MM.1S (cell line): Measurements from ENCODE around the gene KCNIP1.

Experiments used
- DNase-seq: peaks from one replicate; pipeline ENCODE4 v3.0.0-alpha.2; 2015
- H2AFZ ChIP-seq: fragments of 300-600 bp; sonication (generic); 2 replicates; pipeline ENCODE4 v1.6.0; 2016; ENCODE audit warnings: antibody characterized with exemption, low read length
- H3F3A ChIP-seq: fragments of 300-600 bp; sonication (generic); 2 replicates; pipeline ENCODE4 v1.6.1; 2016; ENCODE audit warnings: mild to moderate bottlenecking, antibody characterized with exemption, low read length, moderate library complexity, mixed read lengths; ENCODE audit not compliant: insufficient read depth
- H3K27ac ChIP-seq: fragments of 300-600 bp; sonication (generic); 2 replicates; pipeline ENCODE4 v1.5.1; 2016; ENCODE audit warnings: mild to moderate bottlenecking, low read length
- H3K27me3 ChIP-seq: fragments of 300-600 bp; sonication (generic); replicated peaks from 2 replicates; pipeline ENCODE4 v1.6.0; 2016; ENCODE audit warnings: low read length; ENCODE audit not compliant: insufficient read depth
- H3K36me3 ChIP-seq: fragments of 300-600 bp; sonication (generic); replicated peaks from 2 replicates; pipeline ENCODE4 v1.6.1; 2016; ENCODE audit warnings: mild to moderate bottlenecking, low read length, mixed read lengths; ENCODE audit not compliant: insufficient read depth
- H3K4me1 ChIP-seq: fragments of 300-600 bp; sonication (generic); 2 replicates; pipeline ENCODE4 v1.6.1; 2016; ENCODE audit warnings: low read length, mixed read lengths
- H3K4me2 ChIP-seq: fragments of 300-600 bp; sonication (generic); 2 replicates; pipeline ENCODE4 v1.6.0; 2016; ENCODE audit warnings: low read depth, low read length
- H3K4me3 ChIP-seq: fragments of 300-600 bp; sonication (generic); 2 replicates; pipeline ENCODE4 v1.5.1; 2016; ENCODE audit warnings: low read length, mixed read lengths
- H3K79me2 ChIP-seq: fragments of 300-600 bp; sonication (generic); 2 replicates; pipeline ENCODE4 v1.6.1; 2016; ENCODE audit warnings: mixed run types, low read length, mixed read lengths
- H3K9ac ChIP-seq: fragments of 300-600 bp; sonication (generic); 2 replicates; pipeline ENCODE4 v1.6.1; 2016; ENCODE audit warnings: low read length, mixed read lengths
- H3K9me2 ChIP-seq: fragments of 300-600 bp; sonication (generic); replicated peaks from 2 replicates; pipeline ENCODE4 v1.6.1; 2016; ENCODE audit warnings: mild to moderate bottlenecking, low read length, mixed read lengths; ENCODE audit not compliant: insufficient read depth
- H3K9me3 ChIP-seq: fragments of 300-600 bp; sonication (generic); replicated peaks from 2 replicates; pipeline ENCODE4 v1.6.1; 2016; ENCODE audit warnings: mild to moderate bottlenecking, low read length, mixed read lengths; ENCODE audit not compliant: insufficient read depth
- H4K20me1 ChIP-seq: fragments of 300-600 bp; sonication (generic); 2 replicates; pipeline ENCODE4 v1.6.1; 2016; ENCODE audit warnings: mild to moderate bottlenecking, low read length, moderate library complexity, mixed read lengths; ENCODE audit not compliant: insufficient read depth
- CTCF ChIP-seq: fragments of 300-600 bp; sonication (generic); IDR thresholded peaks from 2 replicates; pipeline ENCODE4 v1.5.1; 2016; ENCODE audit warnings: antibody characterized with exemption, low read length, mixed read lengths
- EZH2 ChIP-seq: fragments of 300-600 bp; sonication (generic); optimal IDR thresholded peaks from 2 replicates; pipeline ENCODE3; 2017; ENCODE audit warnings: low read depth, mild to moderate bottlenecking, antibody characterized with exemption, low read length, mixed read lengths
- EZH2phosphoT487 ChIP-seq: fragments of 300-600 bp; sonication (generic); IDR thresholded peaks from 2 replicates; pipeline ENCODE4 v1.6.1; 2018; ENCODE audit warnings: antibody characterized with exemption, low read length

KCNIP1 gene

GRCh38 chr5:170655920-170656319 is 152.1 kb downstream of the KCNIP1 start:
- no peak overlapping the region for H3K4me3 ChIP-seq
- no peaks in the 10 kb centered on the region for H4K20me1 ChIP-seq
- H3F3A ChIP-seq: no peaks in the 10 kb centered on the region
- TF ChIP-seq EZH2phosphoT487 (no peak), EZH2 (no peak), CTCF (no peak)
- no peaks in the 10 kb centered on the region for H3K9me2 ChIP-seq
- no peaks in the 10 kb centered on the region for H3K4me1 ChIP-seq
- no peak for DNase-seq
- no peak overlapping the region for H3K4me2 ChIP-seq
- no peaks in the 10 kb centered on the region for H3K79me2 ChIP-seq
- no peaks in the 10 kb centered on the region for H3K9me3 ChIP-seq
- no peak overlapping the region for H3K9ac ChIP-seq
- H3K27ac ChIP-seq: no peak overlapping the region
- H3K27me3 ChIP-seq: no peaks in the 10 kb centered on the region
- no peak overlapping the region for H2AFZ ChIP-seq
- H3K36me3 ChIP-seq: no peaks in the 10 kb centered on the region

GRCh38 chr5:170656346-170656745 is 152.5 kb downstream of the KCNIP1 start:
- H3K27me3 ChIP-seq: no peaks in the 10 kb centered on the region
- no peak for TF ChIP-seq CTCF
- no peak for TF ChIP-seq EZH2
- TF ChIP-seq EZH2phosphoT487: no peak
- no peak for DNase-seq

GRCh38 chr5:170660531-170660930 is 156.7 kb downstream of the KCNIP1 start:
- Histone ChIP-seq H3K9me3 (no peaks in the 10 kb centered on the region), H3K27me3 (no peaks in the 10 kb centered on the region), H3K9me2 (no peaks in the 10 kb centered on the region), H3K27ac (no peak overlapping the region), H3K79me2 (no peaks in the 10 kb centered on the region), H3K4me2 (no peak overlapping the region), H3K4me3 (no peak overlapping the region), H2AFZ (no peak overlapping the region), H4K20me1 (no peaks in the 10 kb centered on the region), H3K4me1 (no peaks in the 10 kb centered on the region), H3F3A (no peaks in the 10 kb centered on the region), H3K36me3 (no peaks in the 10 kb centered on the region), H3K9ac (no peak overlapping the region)
- no peak for DNase-seq
- TF ChIP-seq EZH2 (no peak), CTCF (no peak), EZH2phosphoT487 (no peak)

More at GRCh38 chr5:170656346-170656745, 152.5 kb downstream of the KCNIP1 start:
- Histone ChIP-seq H3K4me3 (no peak overlapping the region), H3K9me2 (no peaks in the 10 kb centered on the region), H3K9me3 (no peaks in the 10 kb centered on the region), H3K9ac (no peak overlapping the region), H3K27ac (no peak overlapping the region), H3F3A (no peaks in the 10 kb centered on the region), H3K79me2 (no peaks in the 10 kb centered on the region), H3K4me2 (no peak overlapping the region), H3K4me1 (no peaks in the 10 kb centered on the region), H3K36me3 (no peaks in the 10 kb centered on the region), H4K20me1 (no peaks in the 10 kb centered on the region), H2AFZ (no peak overlapping the region)
